ENCODE results near the gene GLIPR2. TPM values are rescaled to one million over a fixed set of nuclear protein-coding genes. Genes with fewer than 3 reads are reported as not detected.

The GLIPR2 gene
- polyA plus RNA-seq, 2 donors = 3.7 to 8.0 TPM

DNA sequence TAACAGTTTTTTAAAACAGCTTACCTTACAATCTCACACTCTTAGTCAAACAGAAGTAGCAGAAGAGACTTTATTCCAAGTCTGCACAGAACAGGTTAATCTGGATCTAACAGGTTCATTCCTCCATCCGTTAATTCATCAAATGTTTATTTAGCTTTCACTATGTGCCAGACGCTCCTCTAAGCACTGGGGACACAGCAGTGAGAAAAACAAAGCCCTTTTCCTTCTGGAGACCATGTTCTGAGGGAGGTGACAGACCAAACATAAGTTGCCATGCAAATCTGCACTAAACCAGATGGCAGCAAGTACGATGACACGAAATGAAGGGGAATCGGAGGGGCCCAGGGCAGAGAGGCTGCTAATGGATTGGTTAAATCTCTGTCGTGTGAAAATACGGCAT, 17.1 kb upstream of the GLIPR2 start:
- H3K36me3 ChIP-seq (ENCODE audit: control insufficient read depth in 2 of 2, insufficient read depth in 2 of 2, low read length in 1 of 2) = peaks cover 0 to 7% of the 10 kb centered on the region in 2 donors
- no peaks in the 10 kb centered on the region for H3K4me1 ChIP-seq (ENCODE audit: control insufficient read depth in 2 of 2, insufficient read depth in 2 of 2, low read length in 1 of 2)
- H3K9me3 ChIP-seq (ENCODE audit: control insufficient read depth in 2 of 2, insufficient read depth in 1 of 2, low read depth in 1 of 2, low read length in 1 of 2) = no peaks in the 10 kb centered on the region
- no peak overlapping the region for H3K27ac ChIP-seq (ENCODE audit: low read depth in 2 of 2, low read length in 1 of 2)
- no peak overlapping the region for H3K4me3 ChIP-seq (ENCODE audit: low read depth in 1 of 2, low read length in 2 of 2)
- 71 to 77% methylated on average over 7 of the region's 7 CpGs for WGBS, 2 donors
- no peaks in the 10 kb centered on the region for H3K27me3 ChIP-seq (ENCODE audit: control insufficient read depth in 1 of 2, insufficient read depth in 2 of 2, low read length in 2 of 2)

DNA sequence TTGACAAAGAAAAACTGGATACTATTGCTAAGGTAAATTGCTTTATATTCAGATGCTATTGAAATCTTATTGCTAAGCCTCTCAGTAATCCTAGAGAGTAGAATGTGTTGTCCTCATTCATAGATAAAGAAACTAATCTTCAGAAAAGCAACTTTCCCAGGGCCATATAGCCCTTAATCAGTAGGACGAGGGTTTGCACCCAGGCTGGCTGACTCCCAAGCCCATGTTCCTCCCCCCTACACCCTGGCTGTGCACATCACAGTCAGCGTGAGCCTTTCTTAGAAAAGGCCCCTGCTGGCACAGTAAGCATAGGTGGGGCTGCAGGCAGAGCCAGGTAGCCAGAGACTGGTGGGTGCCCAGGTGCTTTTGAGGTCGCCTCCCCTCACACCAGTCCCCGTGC, 15.8 kb upstream of the GLIPR2 start:
- H3K4me3 ChIP-seq (ENCODE audit: low read depth in 1 of 2, low read length in 2 of 2) = no peak overlapping the region
- no peaks in the 10 kb centered on the region for H3K27me3 ChIP-seq (ENCODE audit: control insufficient read depth in 1 of 2, insufficient read depth in 2 of 2, low read length in 2 of 2)
- H3K9me3 ChIP-seq (ENCODE audit: control insufficient read depth in 2 of 2, insufficient read depth in 1 of 2, low read depth in 1 of 2, low read length in 1 of 2) = no peaks in the 10 kb centered on the region
- H3K27ac ChIP-seq (ENCODE audit: low read depth in 2 of 2, low read length in 1 of 2) = no peak overlapping the region
- no peaks in the 10 kb centered on the region for H3K4me1 ChIP-seq (ENCODE audit: control insufficient read depth in 2 of 2, insufficient read depth in 2 of 2, low read length in 1 of 2)
- WGBS, 2 donors = 78 to 82% methylated on average over 4 of the region's 4 CpGs
- H3K36me3 ChIP-seq (ENCODE audit: control insufficient read depth in 2 of 2, insufficient read depth in 2 of 2, low read length in 1 of 2) = peaks cover 0 to 7% of the 10 kb centered on the region in 2 donors

DNA sequence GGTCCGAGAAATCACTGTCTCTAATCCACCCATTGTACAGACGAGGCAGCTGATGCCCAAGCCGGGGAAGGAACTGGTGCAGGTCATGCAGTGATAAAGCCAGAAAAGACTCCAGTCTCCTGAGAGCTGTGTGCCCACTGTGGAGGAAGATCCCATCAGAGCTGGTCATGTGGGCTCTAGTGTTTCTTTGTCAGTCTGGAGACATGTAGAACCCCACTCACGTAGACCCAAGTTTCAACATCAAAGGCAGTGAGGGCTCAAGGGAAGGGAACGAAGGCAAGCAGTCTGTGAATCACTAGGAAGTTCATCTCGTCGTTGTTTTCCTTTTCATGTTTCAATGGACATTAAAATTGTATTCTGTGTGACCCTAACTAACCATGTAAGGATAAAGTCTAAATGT, 14.6 kb upstream of the GLIPR2 start:
- H3K4me3 ChIP-seq (ENCODE audit: low read depth in 1 of 2, low read length in 2 of 2) = no peak overlapping the region
- no peaks in the 10 kb centered on the region for H3K9me3 ChIP-seq (ENCODE audit: control insufficient read depth in 2 of 2, insufficient read depth in 1 of 2, low read depth in 1 of 2, low read length in 1 of 2)
- H3K27me3 ChIP-seq (ENCODE audit: control insufficient read depth in 1 of 2, insufficient read depth in 2 of 2, low read length in 2 of 2) = no peaks in the 10 kb centered on the region
- H3K4me1 ChIP-seq (ENCODE audit: control insufficient read depth in 2 of 2, insufficient read depth in 2 of 2, low read length in 1 of 2) = no peaks in the 10 kb centered on the region
- H3K27ac ChIP-seq (ENCODE audit: low read depth in 2 of 2, low read length in 1 of 2) = no peak overlapping the region
- WGBS, 2 donors = 89 to 92% methylated on average over 7 of the region's 7 CpGs
- H3K36me3 ChIP-seq (ENCODE audit: control insufficient read depth in 2 of 2, insufficient read depth in 2 of 2, low read length in 1 of 2) = peaks cover 0 to 7% of the 10 kb centered on the region in 2 donors

DNA sequence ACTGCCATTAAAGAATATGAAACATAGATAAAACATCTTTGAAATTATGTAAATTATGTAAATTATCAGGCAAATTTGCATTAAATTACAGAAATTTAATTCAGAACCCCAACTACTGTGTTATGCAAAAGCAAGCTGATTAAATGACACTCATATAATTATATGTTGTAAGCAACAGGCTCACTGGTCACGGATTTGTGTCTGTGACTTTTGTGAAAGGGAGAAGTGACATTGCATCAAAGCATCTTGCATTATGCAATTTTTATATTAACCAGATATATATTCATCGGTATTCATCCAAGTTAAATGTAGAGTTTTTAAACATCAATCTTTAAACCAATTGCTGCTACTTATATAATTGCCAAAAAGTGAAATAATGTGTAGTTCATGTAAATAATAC, 13.0 kb upstream of the GLIPR2 start:
- H3K4me3 ChIP-seq (ENCODE audit: low read depth in 1 of 2, low read length in 2 of 2) = no peak overlapping the region
- H3K27me3 ChIP-seq (ENCODE audit: control insufficient read depth in 1 of 2, insufficient read depth in 2 of 2, low read length in 2 of 2) = no peaks in the 10 kb centered on the region
- no peak overlapping the region for H3K27ac ChIP-seq (ENCODE audit: low read depth in 2 of 2, low read length in 1 of 2)
- 94 to 98% methylated on average over 2 of the region's 2 CpGs for WGBS, 2 donors
- H3K4me1 ChIP-seq (ENCODE audit: control insufficient read depth in 2 of 2, insufficient read depth in 2 of 2, low read length in 1 of 2) = no peaks in the 10 kb centered on the region
- H3K36me3 ChIP-seq (ENCODE audit: control insufficient read depth in 2 of 2, insufficient read depth in 2 of 2, low read length in 1 of 2) = peaks cover 0 to 5% of the 10 kb centered on the region in 2 donors
- no peaks in the 10 kb centered on the region for H3K9me3 ChIP-seq (ENCODE audit: control insufficient read depth in 2 of 2, insufficient read depth in 1 of 2, low read depth in 1 of 2, low read length in 1 of 2)

DNA sequence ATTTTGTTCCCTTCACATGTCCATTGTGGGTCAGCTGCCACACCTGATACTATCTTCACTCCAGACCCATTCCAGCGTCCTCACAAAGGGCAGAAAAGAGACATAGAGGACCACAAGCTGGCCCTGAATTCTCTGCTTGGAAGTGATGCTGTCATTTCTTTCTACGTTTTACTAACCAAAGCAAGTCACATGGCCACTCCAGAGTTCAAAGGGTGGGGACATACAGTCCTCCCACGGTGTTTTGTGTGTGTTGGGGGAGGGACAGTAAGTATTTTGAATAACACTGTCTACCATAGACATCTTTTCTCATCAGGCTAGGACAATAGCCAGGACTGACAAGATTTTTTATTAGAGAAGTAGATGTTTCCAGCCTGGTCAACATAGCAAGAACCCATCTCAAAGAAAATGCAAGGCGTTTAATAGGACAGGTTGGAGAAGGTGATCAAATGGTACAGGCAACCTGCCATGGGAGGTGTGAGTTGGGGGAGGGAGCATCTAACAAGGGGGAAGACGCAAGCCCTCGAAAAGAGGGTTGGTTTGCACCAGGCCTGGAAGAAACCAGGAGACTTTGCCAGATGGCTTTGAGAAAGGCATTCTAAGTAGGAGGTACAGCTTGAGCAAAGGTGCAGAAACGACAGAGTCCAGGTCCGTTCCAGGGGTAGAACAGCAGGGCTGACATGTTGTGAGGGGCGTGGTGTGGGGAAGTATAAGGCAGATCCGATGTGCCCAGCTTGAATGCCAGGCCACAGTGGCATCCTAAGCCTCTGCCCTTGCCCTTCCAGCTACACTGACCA, 11.3 kb upstream of the GLIPR2 start:
- 81 to 83% methylated on average over 10 of the region's 10 CpGs for WGBS, 2 donors
- no peaks in the 10 kb centered on the region for H3K4me1 ChIP-seq (ENCODE audit: control insufficient read depth in 2 of 2, insufficient read depth in 2 of 2, low read length in 1 of 2)

DNA sequence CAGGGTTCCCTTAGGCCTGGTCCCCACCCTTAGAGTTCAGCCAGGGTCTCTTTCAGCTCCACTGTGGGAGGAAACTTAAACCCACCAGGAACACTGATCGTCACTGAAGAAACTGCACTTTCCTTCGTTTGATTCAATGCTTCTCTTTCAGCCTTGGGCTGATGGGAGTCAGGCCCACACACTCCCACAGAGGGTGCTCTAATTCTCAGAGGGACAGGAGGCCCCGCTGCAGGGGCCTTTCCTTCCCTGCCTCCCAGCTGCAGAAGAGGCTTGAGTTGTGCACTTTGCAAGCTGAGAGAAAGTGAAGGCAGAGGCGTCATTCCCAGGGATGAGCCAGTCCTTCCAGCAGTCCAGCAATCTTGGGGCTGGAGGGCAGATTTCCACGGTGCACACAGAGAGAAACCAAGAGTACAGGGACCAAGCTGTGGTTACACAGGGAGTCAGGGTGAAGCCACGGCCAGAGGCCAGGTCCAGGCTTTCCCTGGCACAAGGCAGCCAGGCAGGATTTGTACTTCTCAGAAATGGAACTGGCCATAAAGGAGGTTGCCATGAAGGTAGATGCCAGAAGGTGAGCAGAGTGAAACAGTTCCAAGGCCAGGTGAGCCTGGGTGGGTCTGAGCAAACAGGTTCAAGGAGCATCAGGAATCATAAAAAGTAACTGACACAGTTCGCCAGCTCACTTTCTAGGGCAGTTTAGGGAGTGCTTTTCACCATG, 10.4 kb upstream of the GLIPR2 start:
- Histone ChIP-seq H3K9me3 (ENCODE audit: control insufficient read depth in 2 of 2, insufficient read depth in 1 of 2, low read depth in 1 of 2, low read length in 1 of 2) (no peaks in the 10 kb centered on the region), H3K27me3 (ENCODE audit: control insufficient read depth in 1 of 2, insufficient read depth in 2 of 2, low read length in 2 of 2) (no peaks in the 10 kb centered on the region), H3K4me1 (ENCODE audit: control insufficient read depth in 2 of 2, insufficient read depth in 2 of 2, low read length in 1 of 2) (no peaks in the 10 kb centered on the region), H3K27ac (ENCODE audit: low read depth in 2 of 2, low read length in 1 of 2) (no peak overlapping the region), H3K4me3 (ENCODE audit: low read depth in 1 of 2, low read length in 2 of 2) (no peak overlapping the region), H3K36me3 (ENCODE audit: control insufficient read depth in 2 of 2, insufficient read depth in 2 of 2, low read length in 1 of 2) (peaks cover 0 to 3% of the 10 kb centered on the region in 2 donors)
- 62 to 71% methylated on average over 7 of the region's 7 CpGs for WGBS, 2 donors

More for the DNA sequence above, 11.3 kb upstream of the GLIPR2 start:
- peaks cover 0 to 3% of the 10 kb centered on the region in 2 donors for H3K36me3 ChIP-seq (ENCODE audit: control insufficient read depth in 2 of 2, insufficient read depth in 2 of 2, low read length in 1 of 2)
- H3K4me3 ChIP-seq (ENCODE audit: low read depth in 1 of 2, low read length in 2 of 2) = no peak overlapping the region
- no peaks in the 10 kb centered on the region for H3K27me3 ChIP-seq (ENCODE audit: control insufficient read depth in 1 of 2, insufficient read depth in 2 of 2, low read length in 2 of 2)
- H3K27ac ChIP-seq (ENCODE audit: low read depth in 2 of 2, low read length in 1 of 2) = no peak overlapping the region
- no peaks in the 10 kb centered on the region for H3K9me3 ChIP-seq (ENCODE audit: control insufficient read depth in 2 of 2, insufficient read depth in 1 of 2, low read depth in 1 of 2, low read length in 1 of 2)

DNA sequence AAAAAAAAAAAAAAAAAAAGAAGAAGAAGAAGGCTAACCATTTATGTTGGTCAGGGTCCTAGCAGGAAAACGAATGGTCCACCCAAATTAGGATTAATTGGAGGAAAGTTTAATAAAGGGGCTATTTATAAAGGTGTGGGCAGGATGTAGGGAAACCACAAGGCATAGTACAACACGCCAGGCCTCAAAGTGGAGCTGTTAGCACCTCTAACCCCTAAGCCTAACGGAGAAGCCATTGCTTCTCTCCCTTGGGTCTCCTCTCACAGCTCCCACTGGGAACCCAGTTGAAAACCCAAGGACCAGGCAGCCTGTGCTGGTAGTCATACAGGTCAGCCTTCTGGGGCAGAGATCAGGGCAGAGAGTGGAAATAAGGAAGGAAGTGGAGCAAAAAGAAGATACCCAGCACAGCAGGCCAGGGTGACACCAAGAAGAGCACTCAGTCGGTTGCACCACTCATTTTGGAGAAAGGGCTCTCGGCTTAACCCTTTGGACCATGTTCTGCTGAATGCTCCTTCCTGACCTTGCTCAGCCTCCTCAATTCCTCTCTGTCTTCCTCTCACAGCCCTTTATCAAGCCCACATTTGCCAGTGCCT, 8.8 kb upstream of the GLIPR2 start:
- no peaks in the 10 kb centered on the region for H3K27me3 ChIP-seq (ENCODE audit: control insufficient read depth in 1 of 2, insufficient read depth in 2 of 2, low read length in 2 of 2)
- no peak overlapping the region for H3K4me3 ChIP-seq (ENCODE audit: low read depth in 1 of 2, low read length in 2 of 2)
- H3K36me3 ChIP-seq (ENCODE audit: control insufficient read depth in 2 of 2, insufficient read depth in 2 of 2, low read length in 1 of 2) = peaks cover 0 to 2% of the 10 kb centered on the region in 2 donors
- no peak overlapping the region for H3K27ac ChIP-seq (ENCODE audit: low read depth in 2 of 2, low read length in 1 of 2)
- H3K9me3 ChIP-seq (ENCODE audit: control insufficient read depth in 2 of 2, insufficient read depth in 1 of 2, low read depth in 1 of 2, low read length in 1 of 2) = no peaks in the 10 kb centered on the region
- 69 to 76% methylated on average over 5 of the region's 5 CpGs for WGBS, 2 donors
- no peaks in the 10 kb centered on the region for H3K4me1 ChIP-seq (ENCODE audit: control insufficient read depth in 2 of 2, insufficient read depth in 2 of 2, low read length in 1 of 2)

DNA sequence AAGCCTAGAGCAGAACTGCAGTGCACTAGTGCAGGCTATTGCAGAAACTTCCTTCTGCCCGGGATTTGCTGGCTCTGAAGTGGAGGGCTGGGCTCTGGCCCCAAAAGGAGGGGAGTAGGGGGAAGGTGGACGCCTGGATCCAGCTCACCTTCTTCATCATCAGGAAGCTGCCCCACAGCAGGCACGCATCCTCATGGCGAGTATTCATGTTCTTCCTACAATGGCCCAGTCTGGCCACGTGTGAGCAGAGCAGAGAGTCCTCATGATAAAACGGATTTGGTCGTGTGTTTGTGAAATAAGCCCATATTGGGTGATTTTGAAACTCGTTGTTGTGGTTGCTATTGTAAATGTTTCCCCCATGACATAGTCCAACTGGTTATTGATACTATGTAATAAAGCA, 8.2 kb upstream of the GLIPR2 start:
- Histone ChIP-seq H3K27ac (ENCODE audit: low read depth in 2 of 2, low read length in 1 of 2) (no peak overlapping the region), H3K9me3 (ENCODE audit: control insufficient read depth in 2 of 2, insufficient read depth in 1 of 2, low read depth in 1 of 2, low read length in 1 of 2) (no peaks in the 10 kb centered on the region), H3K4me1 (ENCODE audit: control insufficient read depth in 2 of 2, insufficient read depth in 2 of 2, low read length in 1 of 2) (no peaks in the 10 kb centered on the region), H3K4me3 (ENCODE audit: low read depth in 1 of 2, low read length in 2 of 2) (no peak overlapping the region), H3K36me3 (ENCODE audit: control insufficient read depth in 2 of 2, insufficient read depth in 2 of 2, low read length in 1 of 2) (no peaks in the 10 kb centered on the region), H3K27me3 (ENCODE audit: control insufficient read depth in 1 of 2, insufficient read depth in 2 of 2, low read length in 2 of 2) (no peaks in the 10 kb centered on the region)
- WGBS, 2 donors = 69 to 75% methylated on average over 8 of the region's 8 CpGs

DNA sequence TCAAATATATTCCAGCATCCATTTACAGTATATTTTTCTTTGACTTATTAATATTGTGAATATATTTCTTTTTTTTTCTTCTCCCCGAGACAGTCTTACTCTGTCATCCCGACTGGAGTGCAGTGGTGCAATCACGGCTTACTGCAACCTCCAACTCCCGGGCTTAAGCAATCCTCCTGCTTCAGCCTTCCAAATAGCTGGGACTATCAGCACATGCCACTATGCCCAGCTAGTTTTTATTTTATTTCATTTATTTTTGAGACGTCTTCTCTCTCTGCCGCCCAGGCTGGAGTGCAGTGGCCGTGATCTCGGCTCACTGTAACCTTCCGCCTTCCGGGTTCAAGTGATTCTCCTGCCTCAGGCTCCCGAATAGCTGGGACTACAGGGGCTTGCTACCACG, 7.4 kb upstream of the GLIPR2 start:
- Histone ChIP-seq H3K36me3 (ENCODE audit: control insufficient read depth in 2 of 2, insufficient read depth in 2 of 2, low read length in 1 of 2) (no peaks in the 10 kb centered on the region), H3K4me3 (ENCODE audit: low read depth in 1 of 2, low read length in 2 of 2) (no peak overlapping the region), H3K4me1 (ENCODE audit: control insufficient read depth in 2 of 2, insufficient read depth in 2 of 2, low read length in 1 of 2) (no peaks in the 10 kb centered on the region), H3K27me3 (ENCODE audit: control insufficient read depth in 1 of 2, insufficient read depth in 2 of 2, low read length in 2 of 2) (no peaks in the 10 kb centered on the region), H3K27ac (ENCODE audit: low read depth in 2 of 2, low read length in 1 of 2) (no peak overlapping the region), H3K9me3 (ENCODE audit: control insufficient read depth in 2 of 2, insufficient read depth in 1 of 2, low read depth in 1 of 2, low read length in 1 of 2) (no peaks in the 10 kb centered on the region)
- WGBS, 2 donors = 90 to 96% methylated on average over 12 of the region's 12 CpGs
